ENCODE measurements around the gene RASA4B.
A peak's percentile ranks its signal among the peaks of the same experiment; 100 is the strongest.
"Not testable (repeated sequence)": the region's sequence is repeated elsewhere in the genome, so short reads cannot be mapped to it uniquely, and the experiment has no call there.

The RASA4B gene

GRCh38 chr7:102512642-102513221, 4.8 kb downstream of the RASA4B start:
- not testable (repeated sequence) for FAIRE-seq; DNase-seq (ENCODE audit: insufficient read length, low spot score)

GRCh38 chr7:102511860-102512522, 5.6 kb downstream of the RASA4B start:
- peak; percentile 93 for FAIRE-seq
- not testable (repeated sequence) for DNase-seq (ENCODE audit: insufficient read length, low spot score)

- not testable (repeated sequence) for FAIRE-seq
Measured at GRCh38 chr7:102510575-102510974, 7.0 kb downstream of the RASA4B start.

GRCh38 chr7:102507410-102508088, 10.0 kb downstream of the RASA4B start:
- DNase-seq (ENCODE audit: insufficient read length, low spot score); FAIRE-seq: not testable (repeated sequence)

More at GRCh38 chr7:102510575-102510974, 7.0 kb downstream of the RASA4B start:
- not testable (repeated sequence) for DNase-seq (ENCODE audit: insufficient read length, low spot score)

- not testable (repeated sequence) for DNase-seq (ENCODE audit: insufficient read length, low spot score); FAIRE-seq
Measured at GRCh38 chr7:102505298-102506185, 12.0 kb downstream of the RASA4B start.

GRCh38 chr7:102503141-102503540, 14.4 kb downstream of the RASA4B start:
- not testable (repeated sequence) for FAIRE-seq; DNase-seq (ENCODE audit: insufficient read length, low spot score)

GRCh38 chr7:102498321-102498720, 19.3 kb downstream of the RASA4B start:
- not testable (repeated sequence) for FAIRE-seq; DNase-seq (ENCODE audit: insufficient read length, low spot score)

- not testable (repeated sequence) for DNase-seq (ENCODE audit: insufficient read length, low spot score); FAIRE-seq
Measured at GRCh38 chr7:102497308-102497707, 20.3 kb downstream of the RASA4B start.

- FAIRE-seq; DNase-seq (ENCODE audit: insufficient read length, low spot score): not testable (repeated sequence)
Measured at GRCh38 chr7:102496861-102497260, 20.7 kb downstream of the RASA4B start.

- not testable (repeated sequence) for DNase-seq (ENCODE audit: insufficient read length, low spot score); FAIRE-seq
Measured at GRCh38 chr7:102494473-102495149, 23.0 kb downstream of the RASA4B start.

GRCh38 chr7:102494026-102494425, 23.6 kb downstream of the RASA4B start:
- DNase-seq (ENCODE audit: insufficient read length, low spot score); FAIRE-seq: not testable (repeated sequence)

GRCh38 chr7:102493220-102493935, 24.2 kb downstream of the RASA4B start:
- DNase-seq (ENCODE audit: insufficient read length, low spot score); FAIRE-seq: not testable (repeated sequence)

- not testable (repeated sequence) for DNase-seq (ENCODE audit: insufficient read length, low spot score); FAIRE-seq
Measured at GRCh38 chr7:102490529-102491075, 27.0 kb downstream of the RASA4B start.

GRCh38 chr7:102484317-102484716, 33.3 kb downstream of the RASA4B start:
- FAIRE-seq; DNase-seq (ENCODE audit: insufficient read length, low spot score): not testable (repeated sequence)

GRCh38 chr7:102481962-102482361, 35.6 kb downstream of the RASA4B start:
- not testable (repeated sequence) for FAIRE-seq; DNase-seq (ENCODE audit: insufficient read length, low spot score)

- not testable (repeated sequence) for DNase-seq (ENCODE audit: insufficient read length, low spot score); FAIRE-seq
Measured at GRCh38 chr7:102479982-102480637, 37.5 kb downstream of the RASA4B start.

- not testable (repeated sequence) for FAIRE-seq; DNase-seq (ENCODE audit: insufficient read length, low spot score)
Measured at GRCh38 chr7:102479209-102479584, 38.4 kb downstream of the RASA4B start.

Data from GM19239 (cell line).